Head of caudate nucleus (tissue), 42 donors: ENCODE measurements around the gene SLC2A13.

Source experiments
- DNase-seq, 42 donors: peaks; one replicate each; pipeline versions ENCODE4 v3.0.0 to v3.0.0-alpha.2; 2020 to 2021; ENCODE audit warnings: mixed read lengths in 7 of 42
- intact Hi-C: fragments of 100-400 bp; cut with DNase I; formaldehyde crosslinking; loops from one replicate; pipeline ENCODE4 v1.15.0; 2022

Gene SLC2A13

DNA sequence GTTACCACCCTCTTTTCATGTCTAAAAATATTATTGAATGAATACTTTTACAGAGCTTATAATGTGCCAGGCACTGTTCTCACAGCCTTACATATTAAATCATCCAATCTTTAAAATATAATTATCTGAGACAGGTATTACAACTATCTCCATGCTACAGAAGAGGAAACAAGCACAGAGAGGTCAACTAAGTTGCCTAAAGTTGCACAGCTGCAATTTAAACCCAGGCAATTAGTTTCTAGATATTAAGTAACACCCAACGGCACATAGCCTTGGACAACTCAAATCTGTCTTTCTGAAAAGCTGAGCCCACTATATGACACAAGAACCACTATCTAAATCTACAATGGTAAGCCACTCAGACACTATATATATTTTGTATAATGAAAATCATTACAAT lies 92.6 kb downstream of the SLC2A13 start:
- intact Hi-C loops = loop anchor here (2.0 kb wide), 1 partner anchor 94 kb away; the partner anchor contains the start of gene SLC2A13
- DNase-seq = no peak

DNA sequence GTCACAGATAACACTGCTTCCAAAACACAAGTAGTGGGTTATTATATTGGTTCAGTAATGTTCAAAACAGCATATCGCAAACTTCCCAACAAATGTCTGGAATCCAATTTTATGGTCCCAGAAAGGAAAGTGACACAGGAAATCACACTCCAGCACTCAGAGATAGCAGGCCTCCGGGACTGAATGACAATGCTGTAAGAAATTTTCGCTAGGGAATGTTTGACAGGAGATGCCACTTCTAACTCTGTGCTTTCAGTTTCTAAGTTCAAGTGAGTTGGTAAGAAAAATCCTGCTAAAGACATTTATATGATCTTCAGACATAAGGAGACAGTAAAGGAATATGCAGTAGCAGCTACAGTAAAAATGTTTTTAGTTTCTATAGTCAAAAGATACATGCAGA lies 93.2 kb downstream of the SLC2A13 start:
- no peak for DNase-seq
- intact Hi-C loops = loop anchor here (2.0 kb wide), 1 partner anchor 94 kb away; the partner anchor contains the start of gene SLC2A13

DNA sequence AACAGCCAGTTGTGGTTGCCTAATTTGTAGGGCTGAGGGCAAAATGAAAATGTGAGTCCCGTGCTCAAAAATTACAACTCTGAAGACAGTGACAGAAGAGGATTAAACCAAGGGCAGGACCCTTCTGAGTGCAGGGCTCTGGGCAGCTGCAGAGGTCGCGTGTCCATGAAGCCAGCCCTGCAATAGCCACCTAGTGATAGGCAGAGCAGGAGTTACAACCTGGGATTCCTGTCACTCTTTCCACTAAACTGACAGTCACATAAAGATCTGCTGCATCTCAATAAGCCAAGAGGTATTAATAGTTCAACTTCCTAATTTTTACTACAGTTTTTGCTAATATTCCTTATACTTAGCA lies 94.1 kb downstream of the SLC2A13 start:
- no peak for DNase-seq
- intact Hi-C loops = loop anchor here (2.0 kb wide), 1 partner anchor 95 kb away; the partner anchor contains the start of gene SLC2A13

DNA sequence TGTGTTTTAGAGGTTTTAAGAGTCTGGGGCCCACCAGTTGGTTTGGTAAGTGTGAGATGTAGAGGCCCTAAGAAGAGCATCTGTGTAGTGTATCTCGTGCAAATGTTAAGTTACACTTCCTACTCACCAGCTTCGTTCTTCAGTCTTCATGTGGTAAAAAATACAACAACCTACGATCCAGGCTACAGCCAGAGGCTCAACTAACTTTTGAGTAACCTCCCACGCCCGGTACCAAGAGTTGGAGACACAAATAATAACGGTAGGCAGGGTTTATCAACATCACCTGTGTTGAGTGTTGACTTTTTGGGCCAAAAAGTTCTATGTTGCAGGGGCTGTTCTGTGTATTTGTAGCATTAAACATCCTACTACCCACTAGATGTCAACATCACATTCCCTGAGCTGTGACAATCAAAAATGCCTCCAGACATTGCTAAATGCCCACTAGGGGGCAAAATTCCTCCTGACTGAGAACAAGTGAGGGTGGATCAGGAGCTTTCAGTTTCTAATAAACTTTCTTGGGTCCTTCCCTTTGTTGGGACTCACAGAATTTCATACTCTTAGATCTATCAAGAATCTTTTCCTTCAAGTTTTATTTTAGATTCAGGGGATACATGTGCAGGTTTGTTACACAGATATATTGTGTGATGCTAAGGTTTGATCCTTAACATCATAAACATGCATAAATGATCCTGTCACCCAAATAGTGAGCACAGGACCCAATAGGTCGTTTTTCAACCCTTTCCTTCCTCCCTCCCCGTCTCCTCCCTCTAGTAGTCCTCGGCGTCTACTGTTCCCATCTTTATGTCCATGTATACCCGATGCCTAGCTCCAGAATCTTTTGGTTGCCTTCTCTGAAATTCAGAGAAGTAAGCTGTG lies 94.7 kb downstream of the SLC2A13 start:
- peak in 35 of 42 donors; percentile 12 to 86 (median 57) for DNase-seq
- intact Hi-C loops = no loop called here

DNA sequence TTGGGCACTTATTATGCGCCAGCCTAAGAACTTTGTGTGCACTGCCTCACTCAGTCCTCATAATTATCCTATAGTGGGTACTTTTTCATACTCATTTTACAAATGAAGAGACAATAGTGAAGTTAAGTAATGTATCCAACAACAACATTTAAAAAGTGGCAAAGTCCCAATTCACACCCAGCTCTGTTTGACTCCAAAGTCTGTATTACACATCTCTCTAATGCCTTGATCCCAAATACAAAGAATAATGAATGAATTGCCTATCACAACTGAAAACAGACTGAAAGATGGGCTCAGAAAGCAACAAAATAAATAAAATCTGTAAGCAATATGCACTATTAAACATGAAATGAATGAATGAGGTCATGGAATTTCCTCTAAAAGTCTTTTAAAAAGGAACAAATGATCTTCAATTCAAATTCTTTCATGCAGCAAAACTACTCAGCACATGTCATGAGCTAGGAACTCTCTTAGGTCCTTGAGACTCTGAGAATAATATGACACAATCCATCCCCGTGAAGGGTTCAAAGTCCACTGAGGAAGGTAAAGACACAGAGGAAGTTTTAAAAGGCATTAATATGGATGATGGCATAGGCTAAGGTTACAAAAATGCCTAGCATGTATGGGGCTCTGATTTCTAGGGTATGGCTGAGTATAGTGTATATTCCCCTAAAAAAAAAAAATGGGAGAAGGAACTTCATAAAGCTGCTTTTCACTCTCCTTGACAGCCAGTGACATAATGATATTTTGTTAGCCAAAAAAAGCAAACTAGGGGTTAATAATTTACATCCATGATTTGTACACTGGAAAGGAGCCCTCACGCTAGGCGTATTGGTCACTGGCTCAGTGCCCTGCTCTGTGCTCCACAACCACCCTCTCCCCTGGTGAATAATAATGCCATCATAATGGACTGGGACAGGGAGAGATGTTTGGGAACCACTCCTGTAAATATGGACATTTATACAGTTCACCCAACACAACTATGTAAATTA lies 103.4 kb downstream of the SLC2A13 start:
- intact Hi-C loops = no loop called here
- no peak for DNase-seq

DNA sequence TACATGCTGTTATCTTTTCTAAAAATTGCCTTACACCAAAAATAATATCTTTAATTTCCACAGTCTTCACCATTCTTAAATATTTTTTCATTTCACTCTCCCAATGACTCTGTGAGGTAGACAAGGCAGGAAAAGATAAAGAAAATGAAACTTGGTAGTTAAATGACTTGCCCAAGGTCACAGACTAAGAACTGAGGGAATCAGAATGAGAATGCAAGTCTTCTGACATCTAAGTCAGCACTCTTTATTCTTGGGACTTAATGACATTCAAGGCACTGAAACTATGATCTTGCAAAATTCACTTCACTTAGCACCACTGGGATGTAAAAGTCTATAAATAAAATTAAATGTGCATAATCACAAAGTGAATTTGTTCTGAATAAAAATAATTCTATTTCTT lies 104.5 kb downstream of the SLC2A13 start:
- intact Hi-C loops = no loop called here
- no peak for DNase-seq

DNA sequence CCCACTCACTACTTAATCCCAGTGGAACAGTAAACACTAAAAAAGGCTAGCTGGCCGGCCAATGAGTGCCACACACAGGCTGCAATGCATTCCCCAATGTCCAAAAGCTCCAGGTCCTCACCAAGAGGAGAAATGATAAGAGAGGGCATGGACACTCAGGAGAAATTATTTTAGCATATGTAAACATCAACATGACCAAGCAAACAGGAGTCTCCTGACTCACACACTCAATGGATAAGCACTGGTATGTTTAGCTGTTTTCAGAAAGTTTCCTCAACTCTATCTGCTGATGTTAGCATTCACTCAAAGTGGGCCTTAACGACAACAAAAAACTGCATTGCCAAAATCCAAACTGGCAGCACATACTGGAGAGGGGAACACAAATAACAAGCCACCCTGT lies 105.0 kb downstream of the SLC2A13 start:
- no peak for DNase-seq
- intact Hi-C loops = no loop called here

DNA sequence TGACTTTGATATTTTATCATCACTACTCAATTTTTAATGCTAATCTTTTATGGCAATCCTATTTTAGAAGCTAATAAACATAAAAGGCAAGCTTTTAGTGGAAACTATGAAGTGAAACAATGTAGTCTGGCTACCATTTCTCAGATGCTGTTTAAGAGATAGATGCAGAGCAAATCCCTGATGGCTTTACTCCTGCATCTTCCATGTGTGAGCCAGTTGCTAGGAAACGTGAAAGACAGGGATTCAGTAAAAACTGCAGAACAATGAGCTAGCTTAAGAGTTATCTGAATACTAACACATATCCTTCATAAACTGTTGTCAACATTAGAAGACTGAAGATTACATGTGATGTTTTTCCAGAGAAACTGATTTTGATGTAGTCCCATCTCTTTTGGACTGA lies 112.6 kb downstream of the SLC2A13 start:
- peak in 7 of 42 donors; percentile 21 to 63 (median 27) for DNase-seq
- intact Hi-C loops = no loop called here

DNA sequence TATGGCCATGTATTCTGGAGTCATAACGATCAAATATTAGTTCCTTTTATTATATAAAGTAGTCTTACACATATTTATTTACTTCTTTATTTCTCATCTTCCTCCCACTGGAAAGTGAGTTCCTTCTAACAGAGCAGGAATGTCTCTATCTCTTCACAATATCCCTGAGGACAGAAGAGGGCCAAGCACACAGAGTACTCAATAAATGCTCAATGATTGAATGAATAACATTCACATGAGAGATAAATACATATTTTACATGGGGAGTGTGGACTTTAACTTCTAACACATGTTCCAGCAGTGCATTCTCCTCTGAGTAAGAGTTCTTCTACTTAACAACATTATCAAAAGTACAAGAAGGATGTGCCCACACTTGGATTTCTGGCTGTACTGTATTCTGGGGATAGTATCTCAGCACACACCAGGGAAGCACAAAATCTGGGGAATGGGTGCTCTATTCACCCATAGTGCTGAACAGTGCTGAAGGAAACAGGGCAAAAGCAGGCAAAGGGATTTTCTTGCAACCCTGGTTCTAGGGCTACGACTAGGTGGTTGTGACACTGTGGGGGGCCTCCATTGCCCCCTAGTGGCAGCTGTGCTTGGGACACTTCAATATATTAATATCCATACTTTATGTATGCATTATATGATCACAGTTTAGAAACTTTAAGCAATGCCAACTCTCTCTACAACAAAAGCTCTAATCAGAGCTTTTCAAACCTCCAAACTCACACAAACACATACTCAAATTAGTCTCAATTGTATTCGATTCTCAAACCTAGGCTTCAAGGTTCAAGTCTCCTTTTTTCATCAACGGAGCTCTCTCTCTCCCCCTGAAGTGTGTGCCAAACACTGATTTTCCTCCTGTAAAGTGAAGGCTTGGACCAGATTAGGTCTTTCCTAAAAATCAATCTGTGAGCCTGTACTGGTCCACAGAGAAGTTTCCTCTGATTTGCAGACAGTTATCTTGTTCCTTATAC lies 115.5 kb downstream of the SLC2A13 start:
- peak in 40 of 42 donors; percentile 13 to 83 (median 46) for DNase-seq
- intact Hi-C loops = no loop called here

DNA sequence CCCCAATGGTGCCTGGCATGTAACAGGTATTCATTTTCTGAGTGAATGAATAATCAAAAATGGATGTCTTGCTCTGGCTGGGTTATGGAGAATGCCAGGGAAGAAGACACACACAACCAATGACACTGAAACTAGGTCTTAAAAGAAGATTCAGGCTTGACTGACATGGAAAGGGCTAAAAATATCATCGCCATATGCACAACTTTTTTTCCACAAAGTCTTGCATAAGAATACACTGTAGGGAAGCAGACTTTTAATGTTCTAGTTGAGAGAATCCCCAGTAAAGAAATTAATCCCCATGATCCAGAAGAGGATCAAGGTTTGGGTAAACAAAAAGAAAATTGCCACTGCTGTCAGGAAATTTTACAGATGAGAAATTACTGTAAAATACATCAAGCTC lies 116.4 kb downstream of the SLC2A13 start:
- no peak for DNase-seq
- intact Hi-C loops = loop anchor here (10.0 kb wide), 1 partner anchor 225 kb away; no protein-coding TSS in a partner anchor

DNA sequence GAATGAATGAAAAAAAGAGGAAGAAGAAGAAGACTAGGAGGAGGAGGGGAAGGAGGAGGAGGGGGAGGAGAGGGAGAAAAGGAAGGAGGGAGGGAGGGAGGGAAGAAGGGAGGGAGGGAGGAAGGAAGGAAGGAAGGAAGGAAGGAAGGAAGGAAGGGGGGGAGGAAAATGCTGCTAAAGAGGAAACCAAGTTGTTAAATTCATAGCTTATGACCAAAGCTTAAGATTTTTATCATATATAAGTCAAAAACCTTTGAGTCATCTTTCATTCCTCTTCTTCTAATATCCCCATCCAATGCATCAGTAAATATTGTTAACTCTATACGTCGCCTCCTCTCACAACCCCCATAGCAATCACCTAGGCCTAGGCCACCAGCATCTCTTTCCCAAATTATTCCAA lies 117.3 kb downstream of the SLC2A13 start:
- no peak for DNase-seq
- intact Hi-C loops = loop anchor here (10.0 kb wide), 1 partner anchor 224 kb away; no protein-coding TSS in a partner anchor

DNA sequence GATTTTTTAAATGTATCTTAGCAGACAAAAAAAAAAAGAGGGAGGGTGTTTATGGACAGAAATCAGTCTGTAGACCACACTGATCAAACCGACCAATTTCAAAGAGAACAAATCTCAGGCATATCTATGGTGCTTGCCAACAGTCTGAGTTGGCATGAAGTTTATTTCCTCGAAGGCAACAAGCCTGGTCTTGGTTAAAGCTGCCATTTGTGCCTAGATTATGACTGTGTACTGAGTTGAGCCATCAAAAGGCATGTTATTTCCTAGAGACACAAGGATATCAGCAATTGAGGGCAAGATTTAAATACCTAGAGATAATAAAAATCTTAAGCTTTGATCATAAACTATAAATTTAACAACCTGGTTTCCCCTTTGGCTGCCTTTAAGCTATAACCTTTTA lies 119.2 kb downstream of the SLC2A13 start:
- DNase-seq = no peak
- intact Hi-C loops = loop anchor here (10.0 kb wide), 1 partner anchor 222 kb away; no protein-coding TSS in a partner anchor

DNA sequence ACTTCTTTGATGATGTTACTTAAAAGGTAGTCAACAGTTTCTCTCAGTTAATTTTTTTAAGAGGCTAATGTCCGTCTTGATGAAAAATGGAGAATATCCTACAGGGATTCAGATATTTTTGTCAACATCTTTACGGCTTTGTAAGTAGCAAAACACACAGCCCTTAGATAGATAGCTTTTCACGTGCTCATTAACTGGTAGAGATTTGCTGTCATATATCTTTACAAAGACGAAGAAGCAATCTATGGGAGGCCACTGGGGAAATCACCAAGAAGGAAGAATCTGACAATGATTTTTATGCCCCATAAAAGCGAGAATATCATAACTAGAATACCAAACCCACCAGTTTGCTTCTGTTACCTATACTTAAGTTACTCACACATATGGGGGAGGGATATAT lies 121.2 kb downstream of the SLC2A13 start:
- DNase-seq = no peak
- intact Hi-C loops = loop anchor here (10.0 kb wide), 1 partner anchor 220 kb away; no protein-coding TSS in a partner anchor

DNA sequence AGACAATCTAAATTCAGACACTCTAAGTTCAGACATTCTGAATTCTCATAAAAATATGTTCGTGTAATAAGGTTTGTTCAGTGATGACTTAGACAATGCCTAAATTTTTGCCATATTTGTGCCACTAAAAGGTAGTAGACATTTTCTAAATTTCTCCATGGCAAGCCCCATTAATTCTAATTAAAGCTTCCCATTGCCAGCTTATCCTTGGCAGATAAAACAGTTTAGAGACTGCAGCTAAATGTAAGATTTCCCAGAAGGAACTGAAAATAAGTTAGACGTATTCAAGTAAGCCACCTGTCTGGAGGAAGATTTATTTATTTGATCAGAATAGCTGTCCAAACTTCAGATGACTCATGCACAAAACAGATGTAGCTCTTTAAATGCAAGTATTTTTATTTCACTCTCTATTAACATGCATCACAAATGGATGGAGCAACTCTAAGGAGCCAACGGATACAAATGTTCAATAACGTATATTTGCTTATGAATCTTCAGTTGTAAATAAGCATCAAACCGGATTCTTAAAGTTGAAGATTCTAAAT lies 130.4 kb downstream of the SLC2A13 start:
- DNase-seq = no peak
- intact Hi-C loops = no loop called here

DNA sequence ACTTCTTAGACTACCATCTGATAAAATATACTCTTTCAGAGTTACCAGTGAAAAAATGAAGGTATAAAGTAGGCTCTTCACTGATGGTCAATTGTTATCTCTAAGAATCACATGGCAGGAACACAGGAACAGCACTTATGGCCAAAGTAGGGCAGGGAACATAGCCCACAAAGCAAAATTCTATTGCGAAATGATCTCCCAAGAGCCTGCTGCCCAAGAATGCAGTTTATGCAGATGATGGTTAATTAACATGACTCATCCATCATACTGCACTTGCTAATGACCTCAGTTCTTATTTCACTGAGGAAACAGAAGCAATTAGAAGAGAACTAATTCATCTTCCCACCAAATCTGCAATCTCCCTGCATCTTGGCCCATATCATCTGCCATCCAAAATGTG lies 133.8 kb downstream of the SLC2A13 start:
- no peak for DNase-seq
- intact Hi-C loops = no loop called here

DNA sequence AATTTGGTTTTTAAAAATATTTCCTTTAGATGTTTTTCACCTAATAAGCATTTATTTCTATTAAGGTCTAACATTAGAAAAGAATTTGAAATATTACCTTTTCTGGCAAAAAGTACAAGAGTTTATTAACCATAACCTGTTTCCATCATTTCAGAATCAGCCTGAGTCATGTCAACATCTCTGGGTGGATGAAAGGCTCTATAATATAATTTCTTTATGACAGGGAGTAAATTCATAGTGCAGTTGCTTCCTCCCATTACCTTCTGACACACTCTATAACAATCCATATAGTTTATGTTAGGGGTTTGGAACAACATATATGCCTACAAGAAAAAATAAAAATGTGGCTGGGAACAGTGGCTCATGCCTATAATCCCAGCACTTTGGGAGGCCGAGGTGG lies 134.5 kb downstream of the SLC2A13 start:
- intact Hi-C loops = no loop called here
- DNase-seq = no peak

DNA sequence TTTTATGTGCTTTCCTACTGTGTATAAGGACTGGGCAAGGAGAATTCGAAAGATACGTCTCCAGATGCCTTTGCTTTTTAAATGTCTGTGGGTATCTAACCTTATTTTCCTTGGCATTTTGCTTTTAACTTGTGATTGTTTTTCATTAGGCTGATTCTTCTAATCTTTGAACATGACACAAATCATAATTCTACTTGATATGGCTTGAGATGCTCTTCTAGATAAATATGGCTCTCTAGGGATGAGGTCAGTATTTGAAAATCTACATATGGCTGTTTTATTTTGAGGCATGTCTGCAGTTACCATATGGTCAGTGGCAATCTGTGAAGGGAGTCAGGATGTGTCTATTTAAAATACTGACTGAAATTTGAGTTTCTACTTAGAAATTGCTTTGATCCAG lies 139.2 kb downstream of the SLC2A13 start:
- intact Hi-C loops = no loop called here
- no peak for DNase-seq

DNA sequence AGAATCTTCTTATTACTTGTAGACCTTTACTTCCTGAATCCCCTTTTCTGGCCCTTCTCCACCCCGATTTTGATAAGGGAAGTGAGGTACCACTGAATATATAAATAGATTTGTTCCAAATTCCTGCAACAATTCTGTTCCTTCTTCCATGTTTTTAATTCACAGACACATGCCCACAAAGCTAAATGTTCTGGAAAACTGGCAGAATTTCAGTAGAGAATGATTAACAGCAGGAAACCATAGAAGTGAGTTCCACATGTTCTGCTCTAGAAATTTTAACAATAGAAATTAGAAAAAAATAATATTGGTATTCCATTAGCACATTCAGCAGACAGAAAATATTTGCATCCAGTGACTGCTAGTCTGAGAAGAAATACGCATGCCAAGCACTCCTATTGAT lies 139.6 kb downstream of the SLC2A13 start:
- intact Hi-C loops = no loop called here
- no peak for DNase-seq
